ENCODE results near the gene ABCF2. TPM values are rescaled to one million over a fixed set of nuclear protein-coding genes. Genes with fewer than 3 reads are reported as not detected.

ABCF2 gene
- total RNA-seq, 1 donor from 2014 or later = 23.3 TPM

- H3K27me3 ChIP-seq (ENCODE audit: low read depth) = peaks cover 3% of the 10 kb centered on the region
- H3K9me3 ChIP-seq = no peaks in the 10 kb centered on the region
- intact Hi-C loops (cut with DNase I) = no loop called here
- H3K27ac ChIP-seq = no peak overlapping the region
- H3K36me3 ChIP-seq = no peaks in the 10 kb centered on the region
- no peak for ATAC-seq
- DNase-seq = no peak
- peaks cover 31% of the 10 kb centered on the region for H3K4me1 ChIP-seq
- no peak overlapping the region for H3K4me3 ChIP-seq
- TF ChIP-seq CTCF (IDR thresholded peaks at IDR 0.05) = no peak
These were observed 26.1 kb upstream of the ABCF2 start for GRCh38 chr7:151252961-151253711.

GRCh38 chr7:151252561-151252835, 25.5 kb upstream of the ABCF2 start:
- peaks cover 7% of the 10 kb centered on the region for H3K27me3 ChIP-seq (ENCODE audit: low read depth)
- H3K4me3 ChIP-seq = peak overlapping the region; percentile 66
- no peaks in the 10 kb centered on the region for H3K36me3 ChIP-seq
- H3K9me3 ChIP-seq = no peaks in the 10 kb centered on the region
- DNase-seq (peak; percentile 46), ATAC-seq (no peak)
- intact Hi-C loops (cut with DNase I) = no loop called here
- TF ChIP-seq CTCF (IDR thresholded peaks at IDR 0.05) = no peak
- H3K27ac ChIP-seq = peak overlapping the region; percentile 77
- H3K4me1 ChIP-seq = peaks cover 37% of the 10 kb centered on the region

- Histone ChIP-seq H3K36me3 (no peaks in the 10 kb centered on the region), H3K9me3 (no peaks in the 10 kb centered on the region), H3K27me3 (ENCODE audit: low read depth) (peaks cover 13% of the 10 kb centered on the region), H3K4me3 (peak overlapping the region; percentile 66), H3K4me1 (peaks cover 43% of the 10 kb centered on the region), H3K27ac (peak overlapping the region; percentile 80)
- peak; percentile 74 for DNase-seq
- TF ChIP-seq CTCF (IDR thresholded peaks at IDR 0.05) = no peak
- ATAC-seq = peak; percentile 67 to 68
- intact Hi-C loops (cut with DNase I) = no loop called here
These were observed 24.9 kb upstream of the ABCF2 start for GRCh38 chr7:151251689-151252560.

GRCh38 chr7:151251328-151251688, 24.3 kb upstream of the ABCF2 start:
- H3K4me3 ChIP-seq = peak overlapping the region; percentile 66
- ATAC-seq (no peak), DNase-seq (no peak)
- H3K36me3 ChIP-seq = no peaks in the 10 kb centered on the region
- no peak for TF ChIP-seq CTCF (IDR thresholded peaks at IDR 0.05)
- H3K9me3 ChIP-seq = no peaks in the 10 kb centered on the region
- peaks cover 13% of the 10 kb centered on the region for H3K27me3 ChIP-seq (ENCODE audit: low read depth)
- intact Hi-C loops (cut with DNase I) = no loop called here
- peaks cover 47% of the 10 kb centered on the region for H3K4me1 ChIP-seq
- peak overlapping the region; percentile 80 for H3K27ac ChIP-seq

- DNase-seq (no peak), ATAC-seq (no peak)
- peaks cover 55% of the 10 kb centered on the region for H3K4me1 ChIP-seq
- peaks cover 17% of the 10 kb centered on the region for H3K27me3 ChIP-seq (ENCODE audit: low read depth)
- H3K36me3 ChIP-seq = no peaks in the 10 kb centered on the region
- H3K27ac ChIP-seq = peak overlapping the region; percentile 89
- intact Hi-C loops (cut with DNase I) = no loop called here
- H3K4me3 ChIP-seq = peak overlapping the region; percentile 66
- H3K9me3 ChIP-seq = no peaks in the 10 kb centered on the region
- no peak for TF ChIP-seq CTCF (IDR thresholded peaks at IDR 0.05)
These were observed 23.5 kb upstream of the ABCF2 start for GRCh38 chr7:151250181-151251132.
